ENCODE data around the gene KDM5B.

Gene KDM5B

DNA sequence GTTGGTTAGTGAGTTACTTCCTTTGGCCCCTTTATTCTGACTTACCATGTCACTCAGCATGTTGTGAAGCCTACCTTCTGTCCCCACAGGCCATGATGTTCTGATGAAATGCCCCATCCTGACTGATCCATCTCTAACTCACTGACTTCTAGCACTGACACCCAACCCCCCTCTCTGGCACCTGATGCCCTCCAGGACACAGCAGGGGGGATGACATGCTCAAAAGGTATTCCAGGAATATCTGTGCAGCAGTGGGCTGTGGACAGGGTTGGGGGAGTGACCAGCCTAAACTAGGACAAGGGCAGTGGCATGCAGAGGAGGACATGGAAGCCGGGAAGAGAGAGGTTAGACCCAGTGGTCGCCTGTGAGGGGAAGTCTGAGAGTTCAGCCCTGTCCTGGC, 123.5 kb downstream of the KDM5B start:
- no peak for DNase-seq (ENCODE audit: low read depth)
- TF ChIP-seq, protein P1, sequence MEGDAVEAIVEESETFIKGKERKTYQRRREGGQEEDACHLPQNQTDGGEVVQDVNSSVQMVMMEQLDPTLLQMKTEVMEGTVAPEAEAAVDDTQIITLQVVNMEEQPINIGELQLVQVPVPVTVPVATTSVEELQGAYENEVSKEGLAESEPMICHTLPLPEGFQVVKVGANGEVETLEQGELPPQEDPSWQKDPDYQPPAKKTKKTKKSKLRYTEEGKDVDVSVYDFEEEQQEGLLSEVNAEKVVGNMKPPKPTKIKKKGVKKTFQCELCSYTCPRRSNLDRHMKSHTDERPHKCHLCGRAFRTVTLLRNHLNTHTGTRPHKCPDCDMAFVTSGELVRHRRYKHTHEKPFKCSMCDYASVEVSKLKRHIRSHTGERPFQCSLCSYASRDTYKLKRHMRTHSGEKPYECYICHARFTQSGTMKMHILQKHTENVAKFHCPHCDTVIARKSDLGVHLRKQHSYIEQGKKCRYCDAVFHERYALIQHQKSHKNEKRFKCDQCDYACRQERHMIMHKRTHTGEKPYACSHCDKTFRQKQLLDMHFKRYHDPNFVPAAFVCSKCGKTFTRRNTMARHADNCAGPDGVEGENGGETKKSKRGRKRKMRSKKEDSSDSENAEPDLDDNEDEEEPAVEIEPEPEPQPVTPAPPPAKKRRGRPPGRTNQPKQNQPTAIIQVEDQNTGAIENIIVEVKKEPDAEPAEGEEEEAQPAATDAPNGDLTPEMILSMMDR (IDR thresholded peaks at IDR 0.05; ENCODE audit: control insufficient read depth, insufficient read depth, low read depth, low read length, missing control alignments), result no peak
- H3K4me3 ChIP-seq (ENCODE audit: control insufficient read depth, low read depth, low read length), result no peak overlapping the region

DNA sequence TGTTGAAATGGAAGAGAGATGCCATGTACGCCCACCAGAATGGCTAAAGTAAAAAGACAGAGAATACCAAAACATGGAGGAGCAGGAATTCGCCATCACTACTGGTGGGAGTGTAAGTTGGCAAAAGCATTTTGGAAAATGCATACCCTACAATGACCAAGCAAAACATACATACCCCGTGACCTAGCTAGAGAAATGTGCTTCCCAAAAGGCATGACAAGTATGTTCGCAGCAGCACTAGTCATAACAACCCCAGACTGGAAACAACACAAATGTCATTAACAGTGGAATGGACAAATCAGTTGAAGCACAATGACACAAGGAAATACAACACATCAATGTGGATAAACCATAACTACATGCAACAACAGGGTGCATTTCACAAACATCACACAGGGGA, 125.2 kb downstream of the KDM5B start:
- TF ChIP-seq, protein P1 (IDR thresholded peaks at IDR 0.05; ENCODE audit: control insufficient read depth, insufficient read depth, low read depth, low read length, missing control alignments), result no peak
- no peak overlapping the region for H3K4me3 ChIP-seq (ENCODE audit: control insufficient read depth, low read depth, low read length)
- no peak for DNase-seq (ENCODE audit: low read depth)

DNA sequence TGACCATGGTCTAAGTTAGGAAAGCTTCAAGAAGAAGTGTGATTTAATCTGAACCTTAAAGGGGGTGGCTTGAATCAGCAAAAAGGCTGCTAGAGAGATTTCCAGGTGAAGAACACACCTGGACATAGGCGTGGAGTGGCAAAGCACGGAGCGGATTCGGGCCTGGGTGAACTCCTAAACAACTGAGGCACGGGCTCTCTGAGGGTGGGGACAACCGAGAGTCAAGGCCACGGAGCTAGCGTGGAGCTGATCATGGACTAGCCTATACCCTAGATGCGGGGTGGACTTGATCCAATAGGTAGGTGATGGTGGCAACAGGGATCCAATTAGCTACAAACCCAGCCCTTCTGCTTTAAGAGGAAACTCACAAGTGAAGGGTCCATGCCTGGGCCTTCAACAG, 125.7 kb downstream of the KDM5B start:
- no peak for DNase-seq (ENCODE audit: low read depth)
- no peak overlapping the region for H3K4me3 ChIP-seq (ENCODE audit: control insufficient read depth, low read depth, low read length)
- TF ChIP-seq, protein P1 (IDR thresholded peaks at IDR 0.05; ENCODE audit: control insufficient read depth, insufficient read depth, low read depth, low read length, missing control alignments), result no peak

DNA sequence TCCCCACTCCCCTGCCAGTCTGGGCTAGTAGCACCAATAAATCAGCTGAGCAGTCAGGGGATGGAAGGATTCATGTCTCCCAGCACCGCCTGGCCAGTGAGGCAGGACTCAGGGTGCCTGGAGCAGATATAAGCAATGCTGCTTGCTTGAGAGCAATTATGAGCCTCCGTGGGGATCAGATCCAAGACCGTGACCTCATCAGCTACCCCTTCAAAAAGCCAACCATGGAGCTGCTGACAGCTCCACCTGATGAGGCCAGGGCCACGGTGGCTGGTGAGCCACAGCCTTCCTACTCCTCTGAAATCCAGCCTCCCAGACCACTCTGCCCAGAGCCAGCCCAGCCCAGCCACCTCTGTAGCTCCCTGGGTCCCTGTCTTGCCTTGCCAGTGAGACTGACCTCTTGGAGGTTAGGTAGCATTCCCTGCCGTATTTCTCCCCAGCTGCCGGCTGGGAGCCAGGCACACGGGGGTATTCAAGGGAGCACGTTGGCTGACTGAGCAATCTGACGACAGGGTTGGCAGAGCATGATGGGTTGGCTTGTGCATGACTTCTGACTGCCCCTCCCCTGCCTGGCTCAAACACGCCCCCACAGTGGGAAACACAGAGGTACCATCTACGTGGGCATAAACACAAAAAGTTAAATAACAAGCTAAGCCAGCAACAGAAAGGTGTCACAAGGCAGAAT, 126.3 kb downstream of the KDM5B start:
- H3K4me3 ChIP-seq (ENCODE audit: control insufficient read depth, low read depth, low read length), result no peak overlapping the region
- no peak for DNase-seq (ENCODE audit: low read depth)
- TF ChIP-seq, protein P1 (IDR thresholded peaks at IDR 0.05; ENCODE audit: control insufficient read depth, insufficient read depth, low read depth, low read length, missing control alignments), result no peak

DNA sequence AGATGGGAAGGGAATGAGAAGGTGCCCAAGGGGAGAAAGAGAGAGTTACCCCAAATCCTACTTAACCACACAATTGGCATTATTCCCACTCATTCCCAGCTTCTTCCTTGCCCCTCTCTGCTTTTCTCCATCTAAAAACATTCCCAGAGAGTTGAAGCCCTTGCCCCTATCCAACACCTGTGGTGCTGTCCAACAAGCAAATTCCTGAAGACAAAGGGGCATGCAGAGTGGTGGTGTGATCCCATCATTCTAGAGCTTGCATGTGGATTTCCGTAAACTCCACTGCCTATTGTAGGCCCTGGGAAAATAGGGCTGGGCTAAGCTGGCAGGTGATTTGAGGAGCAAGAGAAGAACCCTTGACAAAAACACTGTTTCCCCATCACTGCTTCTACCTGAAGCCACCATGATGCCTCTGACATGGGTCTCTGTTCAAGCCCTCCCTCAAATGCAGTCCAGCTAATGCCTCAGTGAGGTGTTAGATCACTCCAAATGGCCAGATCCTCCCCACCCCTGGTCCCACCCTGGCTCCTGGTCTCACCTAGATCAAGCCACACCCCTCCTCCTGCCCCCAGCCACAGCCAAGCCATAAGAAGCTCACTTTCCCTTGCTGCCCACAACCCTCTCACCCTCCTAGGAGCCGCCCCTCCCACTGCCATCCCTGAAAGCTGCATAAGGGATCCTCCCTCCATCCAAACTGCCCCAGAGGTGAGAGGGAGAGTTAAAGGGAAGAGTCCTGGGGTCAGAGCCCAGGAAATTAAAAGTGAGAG, 127.5 kb downstream of the KDM5B start:
- no peak for DNase-seq (ENCODE audit: low read depth)
- TF ChIP-seq, protein P1 (IDR thresholded peaks at IDR 0.05; ENCODE audit: control insufficient read depth, insufficient read depth, low read depth, low read length, missing control alignments), result no peak
- no peak overlapping the region for H3K4me3 ChIP-seq (ENCODE audit: control insufficient read depth, low read depth, low read length)

DNA sequence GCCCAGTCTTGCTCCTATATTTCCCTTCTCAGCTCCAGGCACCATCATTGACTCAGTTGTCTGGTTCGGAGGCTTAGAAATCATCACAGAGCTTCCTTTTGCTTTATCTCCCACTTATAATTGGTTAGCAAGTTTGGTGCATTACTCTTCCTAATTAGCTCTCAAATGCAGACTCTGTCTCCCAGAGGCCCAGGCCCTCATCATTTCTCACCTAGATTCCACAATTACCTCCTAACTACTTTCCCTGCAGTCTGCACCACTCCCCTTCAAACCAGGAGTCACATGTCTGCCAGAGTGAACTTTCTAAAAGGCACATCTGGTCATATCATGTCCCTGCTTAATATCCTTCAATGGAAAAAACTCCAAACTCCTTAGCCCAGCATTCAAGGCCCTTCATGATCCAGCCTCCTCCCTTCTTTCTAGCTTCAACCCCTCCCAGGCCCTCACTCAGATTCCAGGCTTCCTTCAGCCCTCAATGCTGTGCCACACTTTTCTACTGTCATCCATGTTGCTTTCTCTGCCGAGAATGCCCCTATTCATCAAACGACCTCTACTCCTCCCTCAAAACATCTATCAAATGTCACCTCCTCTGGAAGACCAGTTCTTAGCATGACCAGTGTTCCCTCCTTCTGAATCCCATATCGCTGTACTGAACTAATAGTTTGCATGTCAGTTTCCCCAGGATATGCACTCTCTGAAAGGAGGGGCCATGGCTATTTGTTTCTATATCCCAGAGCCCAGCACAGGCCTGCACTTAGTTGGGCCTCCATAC, 128.6 kb downstream of the KDM5B start:
- no peak for DNase-seq (ENCODE audit: low read depth)
- H3K4me3 ChIP-seq (ENCODE audit: control insufficient read depth, low read depth, low read length), result no peak overlapping the region
- TF ChIP-seq, protein P1 (IDR thresholded peaks at IDR 0.05; ENCODE audit: control insufficient read depth, insufficient read depth, low read depth, low read length, missing control alignments), result no peak

All from AG09309 (cell line).